HepG2 (cell line): ENCODE results near the gene CGGBP1. TPM values are rescaled to one million over a fixed set of nuclear protein-coding genes. Genes with fewer than 3 reads are reported as not detected.
A peak's percentile ranks its signal among the peaks of the same experiment; 100 is the strongest.

ENCODE experiments used
- ATAC-seq: fragments of 200-7000 bp; cut with Tn5 transposase; 3 replicates; pipeline ENCODE4 v1.9.1; 2020; ENCODE audit warnings: mild to moderate bottlenecking, moderate library complexity
- BruUV-seq: library from RNA; stranded (reverse); fragments of 400-500 nt; replicated peaks from 2 replicates; lab custom pipeline; 2021; lab: Mats Ljungman, UMichigan
- CTCF ChIA-PET: fragments of 300-600 bp; formaldehyde crosslinking; extraction: SDS; loops from one replicate; lab custom pipeline; 2021; ENCODE audit warnings: low total read pairs, inconsistent platforms, low intra/inter-chr PET ratio; lab: Yijun Ruan, JAX
- POLR2A ChIA-PET: fragments of 350-600 bp; sonication (Branson Sonifier 250); formaldehyde crosslinking; loops from one replicate; lab custom pipeline; 2020; ENCODE audit warnings: antibody characterized with exemption, inconsistent platforms; lab: Yijun Ruan, JAX
- DNase-seq: peaks from one replicate; pipeline ENCODE4 v3.0.0-alpha.2; 2015; ENCODE audit warnings: low spot score
- FAIRE-seq: peaks from 3 replicates; lab custom pipeline; 2011; peaks lifted over from hg19 to GRCh38; lab: Jason Lieb, UNC
- H2AFZ ChIP-seq: one replicate; pipeline ENCODE4 v1.6.1; 2011; ENCODE audit warnings: low read length, inconsistent platforms
- H3K27ac ChIP-seq: fragments of 300-600 bp; 3 replicates; pipeline ENCODE4 v1.8.0; 2011; ENCODE audit warnings: mixed run types, mild to moderate bottlenecking, mixed read lengths, low read length, inconsistent platforms; ENCODE audit not compliant: insufficient read depth; ENCODE audit errors: extremely low read length
- H3K27me3 ChIP-seq, 2 experiments: fragments of 200-600 bp in 1 of 2; 2 replicates in 1 of 2; 3 replicates in 1 of 2; pipeline versions ENCODE4 v1.6.0 to v1.8.0; 2011; ENCODE audit warnings: low read length in 2 of 2, mild to moderate bottlenecking in 2 of 2, moderate library complexity in 2 of 2, inconsistent platforms in 1 of 2; ENCODE audit not compliant: insufficient read depth in 2 of 2, control insufficient read depth in 1 of 2
- H3K36me3 ChIP-seq, 2 experiments: fragments of 200-600 bp in 1 of 2; replicated peaks in 1 of 2; 2 replicates in 1 of 2; 3 replicates in 1 of 2; pipeline versions ENCODE4 v1.5.1 to v1.8.0; 2011; ENCODE audit warnings: low read length in 2 of 2, inconsistent platforms in 1 of 2; ENCODE audit not compliant: insufficient read depth in 2 of 2, control insufficient read depth in 1 of 2
- H3K4me1 ChIP-seq: 2 replicates; pipeline ENCODE4 v1.5.1; 2012; ENCODE audit warnings: low read length, inconsistent platforms; ENCODE audit not compliant: insufficient read depth
- H3K4me2 ChIP-seq: 2 replicates; pipeline ENCODE4 v1.6.0; 2011; ENCODE audit warnings: low read depth, low read length, inconsistent platforms
- H3K4me3 ChIP-seq, 3 experiments: fragments of 200-600 bp in 1 of 3; sonication (generic), shearing (Covaris generic) in 1 of 3; replicated peaks in 1 of 3; 2 replicates each; pipeline ENCODE4 v1.5.1; 2011 to 2016; ENCODE audit warnings: low read length in 3 of 3, inconsistent platforms in 2 of 3, low read depth in 2 of 3, mild to moderate bottlenecking in 2 of 3, control low read depth in 1 of 3, mixed read lengths in 1 of 3; ENCODE audit not compliant: insufficient read depth in 1 of 3
- H3K79me2 ChIP-seq: one replicate; pipeline ENCODE4 v1.6.1; 2011; ENCODE audit warnings: low read length, inconsistent platforms; ENCODE audit not compliant: insufficient read depth
- H3K9ac ChIP-seq: 2 replicates; pipeline ENCODE4 v1.6.0; 2011; ENCODE audit warnings: mild to moderate bottlenecking, low read depth, low read length, inconsistent platforms; ENCODE audit not compliant: insufficient read depth
- H3K9me3 ChIP-seq: 2 replicates; pipeline ENCODE4 v1.5.1; 2012; ENCODE audit warnings: mild to moderate bottlenecking, low read length
- H4K20me1 ChIP-seq: 2 replicates; pipeline ENCODE4 v1.6.0; 2011; ENCODE audit warnings: inconsistent platforms, mild to moderate bottlenecking, low read length, moderate library complexity; ENCODE audit not compliant: insufficient read depth
- AHR ChIP-seq: IDR thresholded peaks from 2 replicates; pipeline ENCODE4 v1.6.1; 2018; ENCODE audit warnings: missing genetic modification reagents, missing compliant biosample characterization
- MAFF ChIP-seq: IDR thresholded peaks from 2 replicates; pipeline ENCODE4 v1.6.1; 2011; ENCODE audit warnings: low read depth, low read length, improper control_type of control experiment
- MAFK ChIP-seq, 2 experiments: IDR thresholded peaks in 1 of 2; conservative IDR thresholded peaks in 1 of 2; 2 replicates each; pipeline ENCODE4 v1.6.1; 2011; ENCODE audit warnings: improper control_type of control experiment in 2 of 2, low read length in 2 of 2
- NCOA2 ChIP-seq: sonication (generic); formaldehyde crosslinking; IDR thresholded peaks from 2 replicates; pipeline ENCODE4 v1.8.0; 2022; ENCODE audit warnings: inconsistent platforms
- PCBP2 ChIP-seq: fragments of 200-400 bp; formaldehyde crosslinking; optimal IDR thresholded peaks from 2 replicates; pipeline ENCODE3; 2018; ENCODE audit warnings: low read length, low read depth; ENCODE audit not compliant: poor library complexity, severe bottlenecking
- SIX4 ChIP-seq: sonication (generic); formaldehyde crosslinking; IDR thresholded peaks from 2 replicates; pipeline ENCODE4 v1.4.0; 2020; ENCODE audit warnings: missing genetic modification reagents
- ZNF644 ChIP-seq: IDR thresholded peaks from 2 replicates; pipeline ENCODE4 v1.6.1; 2016; ENCODE audit warnings: low read depth
- WGBS: methylation state at CpG from one replicate; pipeline ENCODE4 v1.1.6; 2017; ENCODE audit warnings: low lambda C conversion rate; 5-methylcytosine and 5-hydroxymethylcytosine counted together
- in situ Hi-C: cut with HindIII; loops from 2 replicates; pipeline ENCODE4 v1.10.0; 2017; ENCODE audit warnings: low pct_unique_long_range_greater_than_20kb; ENCODE audit not compliant: extremely low pct_ligation_motif_present
- intact Hi-C: fragments of 100-400 bp; cut with micrococcal nuclease; formaldehyde crosslinking; loops from one replicate; pipeline ENCODE4 v1.10.0; 2022; ENCODE audit not compliant: unreplicated experiment
- polyA plus RNA-seq, 8 experiments: library from polyadenylated mRNA; depleted of rRNA in 3 of 8; stranded (reverse) in 7 of 8; unstranded in 1 of 8; fragments of >200 nt; fragmentation: Illumina TruSeq in 4 of 8; extraction: Trizol in 4 of 8; gene quantifications; 2 replicates each; pipeline versions ENCODE4 v1.2.1 to v1.2.3, GENCODE V29; 2011 to 2016; ENCODE audit warnings: low read depth in 4 of 8, missing spikeins in 1 of 8, mixed read lengths in 1 of 8; ENCODE audit not compliant: insufficient read depth in 1 of 8
- total RNA-seq, 5 experiments: library from RNA; depleted of rRNA; stranded (reverse); fragments of >200 nt; fragmentation: Illumina TruSeq; extraction: Trizol; gene quantifications; 2 replicates each; pipeline ENCODE4 v1.2.3, GENCODE V29; 2016; ENCODE audit warnings: low read depth in 1 of 5

CGGBP1 gene
- total and polyA plus RNA-seq, 2 of the 13 experiments (the other 11 are each of a cell fraction or from before 2014, with no cell fraction given), result 38.9 to 47.0 TPM

DNA sequence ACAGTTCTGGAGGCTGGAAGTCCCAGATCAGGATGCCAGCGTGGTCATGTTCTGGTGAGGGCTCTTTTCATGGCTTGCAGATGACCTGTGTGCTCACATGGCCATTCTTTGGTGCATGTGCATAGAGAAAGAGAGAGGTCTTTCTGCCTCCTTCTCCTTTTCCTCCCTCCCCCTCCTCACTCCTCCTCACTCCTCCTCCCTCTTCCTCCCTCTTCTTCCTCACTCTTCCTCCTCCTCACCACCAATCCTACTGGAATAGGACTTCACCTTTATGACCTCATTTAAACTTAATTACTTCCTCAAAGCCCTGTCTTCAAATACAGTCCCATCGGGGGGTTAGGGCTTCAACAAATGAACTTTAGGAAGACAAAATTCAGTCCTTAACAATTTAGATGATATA, 24.0 kb upstream of the CGGBP1 start:
- no peak for DNase-seq
- no peak for FAIRE-seq
- peaks cover 0 to 12% of the 10 kb centered on the region in 2 experiments; a peak in 2 of 5 replicates for H3K36me3 ChIP-seq
- in situ Hi-C loops (no loop called here), intact Hi-C loops (no loop called here)
- no peak for ATAC-seq
- H3K4me2 ChIP-seq, result no peak overlapping the region
- BruUV-seq, result no TSS peak
- no peaks in the 10 kb centered on the region for H3K27me3 ChIP-seq
- ChIA-PET POLR2A (no interaction called here), CTCF (no interaction called here)
- H3K4me3 ChIP-seq, result no peak overlapping the region
- no peak overlapping the region for H2AFZ ChIP-seq
- H3K79me2 ChIP-seq, result peaks cover 33% of the 10 kb centered on the region
- WGBS, result 97% methylated on average over 2 of the region's 2 CpGs
- H3K9me3 ChIP-seq, result no peaks in the 10 kb centered on the region
- H3K4me1 ChIP-seq, result no peaks in the 10 kb centered on the region
- TF ChIP-seq SIX4 (CRISPR knock-in tag) (no peak), PCBP2 (peak; percentile 46)
- 0 out of 2 replicates have a peak, but pooled peaks cover 2% of the 10 kb centered on the region for H4K20me1 ChIP-seq
- H3K27ac ChIP-seq, result no peak overlapping the region
- H3K9ac ChIP-seq, result no peak overlapping the region

DNA sequence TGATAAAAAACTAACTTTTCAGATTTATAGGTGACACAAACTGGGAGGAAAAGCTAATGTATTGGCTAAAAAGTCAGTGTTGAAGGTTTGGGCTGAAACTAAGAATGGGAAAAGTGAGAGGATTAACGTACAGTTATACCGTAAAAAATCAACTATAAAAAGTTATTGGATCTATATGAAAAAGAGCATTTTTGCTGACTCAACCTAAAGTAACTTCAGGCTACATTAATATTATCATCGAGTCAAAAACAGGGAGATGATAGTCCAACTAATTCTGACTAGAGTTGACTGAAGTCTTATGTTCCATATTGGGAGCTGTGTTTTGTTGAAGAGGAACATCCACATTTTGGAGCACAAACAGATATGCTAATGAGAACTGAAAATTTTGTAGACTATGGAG, 20.1 kb upstream of the CGGBP1 start:
- no peak overlapping the region for H3K9ac ChIP-seq
- H3K9me3 ChIP-seq, result no peaks in the 10 kb centered on the region
- H4K20me1 ChIP-seq, result peaks cover 2% of the 10 kb centered on the region; the same call in 1 of the 2 replicates
- H3K4me2 ChIP-seq, result no peak overlapping the region
- peaks cover 9% of the 10 kb centered on the region; the same call in 1 of the 2 replicates for H3K4me1 ChIP-seq
- CTCF ChIA-PET, result no interaction called here
- no peak overlapping the region for H3K27ac ChIP-seq
- no peaks in the 10 kb centered on the region for H3K36me3 ChIP-seq
- H3K27me3 ChIP-seq, result no peaks in the 10 kb centered on the region
- POLR2A ChIA-PET, result no interaction called here
- in situ Hi-C loops (no loop called here), intact Hi-C loops (no loop called here)
- H3K79me2 ChIP-seq, result peaks cover 48% of the 10 kb centered on the region
- 98% methylated on average over 3 of the region's 3 CpGs for WGBS
- no TSS peak for BruUV-seq
- no peak for ATAC-seq
- FAIRE-seq, result no peak
- no peak overlapping the region for H3K4me3 ChIP-seq
- H2AFZ ChIP-seq, result no peak overlapping the region
- TF ChIP-seq MAFF (peak; percentile 89), ZNF644 (no peak), NCOA2 (CRISPR knock-in tag) (no peak), MAFK (conservative IDR thresholded peaks at IDR 0.05 in 1 of 2, IDR thresholded peaks at IDR 0.05 in 1 of 2; ENCODE audit: low read length in 2 of 2) (peak; percentile 89 to 93), AHR (CRISPR knock-in tag) (no peak)
- no peak for DNase-seq
